C4-2B (cell line): ENCODE results near the gene PDGFD.

Experiments
- CTCF ChIP-seq: fragments of 450-650 bp; conservative IDR thresholded peaks from 2 replicates; pipeline ENCODE4 v1.5.1; 2017; ENCODE audit warnings: mild to moderate bottlenecking
- ZFX ChIP-seq: fragments of 450-650 bp; IDR thresholded peaks from 2 replicates; pipeline ENCODE4 v1.6.1; 2017

- TF ChIP-seq CTCF (no peak), ZFX (no peak)
Observed at GRCh38 chr11:104094576-104094975, 69.4 kb downstream of the PDGFD start.
